Inflammatory macrophage treated with lipopolysaccharide for 1 hour (primary cell): ENCODE measurements around the gene DOK7.

Experiments used
- DNase-seq, 2 donors: peaks; one replicate each; pipeline ENCODE4 v3.0.0-alpha.2; 2020 to 2022

The DOK7 gene

GRCh38 chr4:3429651-3430050, 33.5 kb upstream of the DOK7 start:
- DNase-seq, result no peak

DNA sequence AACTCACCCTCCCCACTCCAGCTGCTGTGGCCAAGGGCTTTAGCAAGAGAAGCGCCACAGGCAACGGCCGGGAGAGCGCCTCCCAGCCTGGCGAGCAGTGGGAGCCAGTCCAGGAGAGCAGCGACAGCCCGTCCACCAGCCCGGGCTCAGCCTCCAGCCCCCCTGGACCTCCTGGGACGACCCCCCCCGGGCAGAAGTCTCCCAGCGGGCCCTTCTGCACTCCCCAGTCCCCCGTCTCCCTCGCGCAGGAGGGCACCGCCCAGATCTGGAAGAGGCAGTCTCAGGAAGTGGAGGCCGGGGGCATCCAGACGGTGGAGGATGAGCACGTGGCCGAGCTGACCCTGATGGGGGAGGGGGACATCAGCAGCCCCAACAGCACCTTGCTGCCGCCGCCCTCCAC, 32.6 kb upstream of the DOK7 start:
- DNase-seq, result no peak

DNA sequence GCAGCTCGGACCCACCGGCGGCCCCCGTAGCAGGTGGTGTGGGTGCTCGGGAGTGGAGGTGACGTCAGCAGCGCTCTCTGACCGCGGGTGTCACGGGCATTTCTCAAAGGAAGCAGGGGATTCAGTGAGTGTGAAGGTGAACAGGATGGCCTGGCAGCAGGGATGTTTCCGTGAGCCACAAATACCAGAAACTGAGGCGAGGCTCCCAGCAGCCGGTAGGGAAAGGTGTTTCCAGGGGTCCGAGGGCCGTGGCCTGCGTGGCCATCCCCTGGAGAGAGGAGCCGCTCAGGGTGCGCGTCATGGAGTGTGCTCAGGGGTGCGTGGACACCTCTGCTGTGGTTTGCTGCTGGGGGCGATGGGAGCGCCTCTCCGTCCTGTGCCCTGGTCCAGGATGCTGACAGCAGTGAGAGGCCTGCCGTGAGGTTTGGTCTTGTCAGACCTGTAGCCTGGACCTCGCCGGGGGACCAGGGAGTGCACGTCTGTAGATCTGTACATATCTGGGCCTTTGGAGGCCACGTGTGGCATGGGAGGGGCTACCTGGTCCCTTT, 31.6 kb upstream of the DOK7 start:
- DNase-seq, result no peak

DNA sequence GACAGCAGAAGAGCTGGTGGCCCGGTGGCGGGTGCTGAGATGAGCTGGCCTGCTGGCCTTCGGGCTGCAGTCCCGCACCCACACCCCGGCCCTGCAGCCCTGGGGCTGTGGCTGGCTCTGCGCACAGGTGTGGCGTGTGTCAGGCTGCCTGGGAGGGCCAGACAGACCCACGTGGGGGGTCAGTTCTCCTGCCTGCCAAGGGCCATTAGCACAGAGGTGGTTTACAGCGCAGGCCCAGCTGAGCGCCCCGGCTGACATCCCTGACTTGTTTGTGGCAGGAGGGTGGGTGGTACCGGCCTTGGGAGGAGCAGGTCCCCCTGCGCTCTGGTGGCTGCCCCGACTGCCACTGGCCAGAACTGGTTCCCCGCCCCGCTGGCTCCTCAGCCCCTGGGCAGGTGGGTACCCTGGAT, 30.7 kb upstream of the DOK7 start:
- DNase-seq, result no peak

DNA sequence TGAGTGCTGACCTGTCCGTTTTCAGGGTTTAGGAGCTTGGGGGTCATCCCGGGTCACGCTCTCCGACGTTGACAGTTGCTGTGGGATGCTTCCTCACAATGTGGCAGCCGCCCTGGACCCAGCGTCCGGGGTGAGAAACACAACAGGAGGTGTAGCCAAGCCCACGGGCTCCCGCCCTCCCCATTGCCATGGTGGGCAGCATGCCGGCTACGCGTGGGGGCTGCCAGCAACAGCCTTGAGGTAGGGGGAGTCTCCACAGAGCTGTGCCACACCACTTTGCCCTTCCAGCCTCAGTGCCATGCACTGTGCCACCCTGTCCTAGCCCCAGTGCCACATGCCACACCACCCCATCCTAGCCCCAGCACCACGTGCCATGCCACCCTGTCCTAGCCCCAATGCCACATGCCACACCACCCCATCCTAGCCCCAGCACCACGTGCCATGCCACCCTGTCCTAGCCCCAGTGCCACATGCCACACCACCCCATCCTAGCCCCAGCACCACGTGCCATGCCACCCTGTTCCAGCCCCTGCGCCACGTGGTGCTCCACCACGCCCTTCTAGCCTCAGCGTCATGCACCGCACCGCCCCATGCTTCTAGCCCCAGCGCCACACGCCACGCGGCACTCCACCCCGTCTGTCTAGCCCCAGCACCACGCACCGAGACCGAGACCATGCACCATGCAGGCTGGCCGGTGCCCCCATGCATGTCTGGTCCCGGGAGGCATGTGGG, 29.8 kb upstream of the DOK7 start:
- no peak for DNase-seq

DNA sequence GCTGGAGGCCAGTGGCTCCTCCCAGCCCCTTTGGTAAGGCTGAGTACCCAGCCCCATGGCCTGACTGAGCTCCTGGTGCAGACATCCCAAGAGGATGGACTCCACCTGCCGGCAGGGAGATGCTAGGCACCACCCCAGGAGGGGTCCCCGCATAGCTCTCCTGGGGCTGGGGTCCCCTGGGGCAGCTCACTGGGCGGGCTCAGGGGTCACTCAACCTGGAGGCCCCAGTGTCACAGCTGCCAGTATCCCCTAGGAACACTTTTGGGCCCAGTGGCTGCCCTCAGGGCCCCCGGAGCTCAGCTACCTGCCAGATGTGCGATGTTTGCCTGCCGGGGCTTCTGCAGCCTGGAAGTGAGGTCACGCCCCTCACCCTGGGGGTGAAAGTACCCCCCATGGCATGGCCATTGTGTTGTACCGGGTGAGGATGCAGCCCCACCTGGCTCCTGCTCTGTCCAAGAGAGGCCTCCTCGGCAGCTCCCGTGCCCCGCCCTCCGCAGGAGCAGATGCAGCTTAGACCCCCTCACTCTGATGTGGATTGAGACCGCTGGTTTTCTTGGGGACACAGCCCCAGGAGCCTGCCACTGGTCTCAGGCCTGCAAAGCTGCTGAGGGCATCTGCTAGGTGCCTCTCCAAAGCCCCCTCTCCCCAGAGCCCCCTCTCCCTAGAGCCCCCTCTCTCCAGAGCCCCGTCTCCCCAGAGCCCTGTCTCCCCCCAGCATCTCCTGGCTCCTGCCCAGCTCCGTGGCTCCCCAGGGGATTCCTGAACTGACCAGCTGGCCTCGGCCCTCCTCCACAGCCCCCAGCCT, 28.0 kb upstream of the DOK7 start:
- DNase-seq, result no peak

DNA sequence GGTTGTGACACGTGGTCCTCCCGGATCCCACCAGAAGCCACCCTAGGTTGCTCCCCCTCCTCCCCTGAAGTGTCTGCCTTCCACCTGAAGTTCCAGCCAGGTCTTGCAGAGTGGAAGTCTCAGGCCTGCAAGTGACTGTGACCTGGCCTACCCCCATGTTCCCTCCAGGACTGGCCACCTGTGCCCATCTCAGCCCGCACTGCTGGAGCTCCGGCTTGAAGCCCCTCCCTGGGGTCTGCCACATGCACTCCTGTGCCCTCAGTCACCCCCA, 27.5 kb upstream of the DOK7 start:
- no peak for DNase-seq

DNA sequence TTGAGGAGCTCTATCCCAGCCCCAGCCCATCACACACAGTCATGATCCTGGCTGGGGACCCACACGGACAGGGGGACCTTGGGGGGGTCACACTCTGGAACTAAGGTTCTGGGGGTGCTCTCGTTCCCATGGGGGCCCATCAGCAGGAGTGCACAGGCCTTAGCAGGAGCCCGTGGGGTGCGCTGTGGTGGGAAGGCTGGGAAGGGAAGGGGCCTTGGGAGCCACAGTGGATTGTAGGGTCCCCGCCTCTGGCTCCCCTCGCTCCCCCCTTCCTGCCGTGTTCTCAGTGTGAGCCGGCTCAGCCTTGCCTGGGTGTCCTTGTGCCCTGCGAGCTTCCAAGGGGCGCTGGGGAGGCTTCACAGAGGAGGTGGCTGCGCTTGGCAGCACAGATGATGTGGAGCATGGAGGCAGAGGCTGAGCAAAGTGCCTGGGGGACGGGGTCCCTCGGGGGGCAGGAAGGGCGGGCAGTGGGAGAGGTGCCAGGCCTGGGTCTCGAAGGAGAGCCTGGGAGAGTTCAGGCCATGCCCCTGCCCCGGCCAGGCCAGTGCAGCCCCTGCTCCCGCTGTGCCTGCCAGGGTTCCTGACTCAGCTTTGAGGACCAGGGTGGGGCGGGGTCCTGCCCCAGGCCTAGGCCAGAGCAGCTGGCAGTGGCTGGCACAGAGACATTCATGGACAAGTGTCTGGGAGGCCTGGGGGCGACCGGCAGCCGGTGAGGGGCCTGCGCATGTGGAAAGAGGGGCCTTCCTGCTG, 26.9 kb upstream of the DOK7 start:
- DNase-seq, result no peak

- DNase-seq, result peak; percentile 15 to 33
These were observed 26.1 kb upstream of the DOK7 start for GRCh38 chr4:3436798-3437581.

- no peak for DNase-seq
These were observed 25.5 kb upstream of the DOK7 start for GRCh38 chr4:3437582-3437936.

DNA sequence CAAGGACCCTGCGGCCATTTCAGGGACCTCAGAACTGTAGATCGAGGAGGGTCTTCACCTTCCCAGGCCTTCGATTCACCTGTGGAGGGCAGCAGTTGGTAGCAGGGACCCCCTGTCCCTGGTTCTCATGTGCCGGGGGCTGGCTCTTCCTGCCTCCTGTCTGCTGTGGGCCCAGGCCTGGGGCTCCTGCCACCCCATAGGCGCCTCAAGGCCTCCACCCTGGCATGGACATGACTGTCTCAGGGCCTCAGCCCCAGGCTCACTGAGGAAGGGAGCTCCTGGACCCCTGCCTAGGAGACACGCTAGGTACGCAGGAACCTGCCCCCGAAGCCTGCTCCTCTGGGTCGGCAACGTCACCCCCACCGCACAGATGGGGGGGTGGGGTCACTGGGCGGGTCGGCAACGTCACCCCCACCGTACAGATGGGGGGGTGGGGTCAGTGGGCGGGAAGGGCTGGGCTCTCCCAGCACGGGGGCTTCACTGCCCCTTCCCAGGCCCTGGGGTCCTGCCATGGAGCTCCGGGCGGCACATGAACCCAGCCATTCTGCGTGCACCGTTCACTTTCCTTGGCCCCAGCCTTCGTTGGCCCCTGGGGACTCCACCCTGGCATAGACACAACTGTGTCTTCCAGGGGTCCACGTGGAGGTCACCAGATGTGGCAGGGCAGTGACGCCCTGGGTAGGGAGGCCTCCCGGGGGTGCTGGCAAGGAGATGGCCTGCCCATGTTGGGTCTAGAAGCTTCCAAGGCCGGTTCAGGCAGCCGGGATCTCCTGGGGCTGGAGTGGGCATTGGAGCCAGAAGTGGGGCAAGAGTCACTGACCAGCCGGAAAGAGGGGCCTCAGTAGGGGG, 24.9 kb upstream of the DOK7 start:
- DNase-seq, result no peak

DNA sequence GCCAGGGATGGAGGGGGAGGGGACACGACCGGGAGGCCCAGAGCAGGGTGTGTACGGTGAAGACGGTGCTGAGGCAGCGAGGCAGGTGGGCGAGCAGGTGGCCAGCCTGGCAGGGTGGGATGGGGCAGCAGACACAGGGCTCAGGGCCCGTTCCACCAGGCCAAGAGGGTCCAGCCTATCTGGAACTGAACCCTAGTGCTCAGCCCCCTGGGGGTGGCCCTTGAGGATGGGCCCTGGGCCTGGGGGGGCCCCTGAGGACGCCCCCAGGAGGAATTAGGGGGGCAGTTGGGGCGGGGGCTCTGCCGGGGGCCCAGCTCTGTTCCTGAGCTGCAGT, 24.3 kb upstream of the DOK7 start:
- no peak for DNase-seq

DNA sequence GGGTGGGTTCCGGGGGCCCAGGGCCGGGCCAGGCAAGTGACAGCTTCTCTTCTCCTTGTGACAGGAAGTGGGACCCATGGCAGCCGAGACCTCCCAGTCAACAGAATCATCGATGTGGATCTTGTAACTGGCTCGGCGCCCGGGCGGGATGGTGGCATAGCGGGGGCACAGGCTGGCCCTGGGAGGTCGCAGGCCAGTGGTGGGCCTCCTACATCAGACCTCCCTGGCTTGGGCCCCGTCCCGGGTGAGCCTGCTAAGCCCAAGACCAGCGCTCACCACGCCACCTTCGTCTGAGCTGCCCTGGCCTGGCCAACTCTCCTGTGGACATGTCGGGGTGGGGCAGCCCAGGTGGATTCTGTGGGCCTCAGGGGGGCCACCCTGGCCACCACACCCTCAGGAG, 23.7 kb upstream of the DOK7 start:
- no peak for DNase-seq

DNA sequence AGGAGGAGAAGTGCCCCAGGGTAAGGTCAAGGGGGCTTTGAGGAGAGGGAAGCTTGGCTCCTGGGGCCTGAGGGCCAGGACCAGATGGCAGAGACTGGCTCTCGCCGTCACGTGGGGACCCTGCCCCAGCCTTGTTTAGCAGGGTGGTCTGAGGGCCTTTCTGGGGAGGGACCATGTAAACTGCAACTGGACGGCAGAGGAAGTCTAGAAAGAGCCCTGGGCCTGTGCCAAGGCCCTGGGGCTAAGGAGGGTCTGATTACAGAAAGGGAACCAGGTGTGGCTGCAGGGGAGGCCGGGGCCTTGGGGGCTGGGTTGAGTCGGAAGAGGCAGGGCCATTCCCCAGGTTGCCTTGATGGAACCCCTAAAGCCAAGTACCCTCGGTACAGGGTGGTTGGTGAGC, 23.1 kb upstream of the DOK7 start:
- DNase-seq, result no peak

DNA sequence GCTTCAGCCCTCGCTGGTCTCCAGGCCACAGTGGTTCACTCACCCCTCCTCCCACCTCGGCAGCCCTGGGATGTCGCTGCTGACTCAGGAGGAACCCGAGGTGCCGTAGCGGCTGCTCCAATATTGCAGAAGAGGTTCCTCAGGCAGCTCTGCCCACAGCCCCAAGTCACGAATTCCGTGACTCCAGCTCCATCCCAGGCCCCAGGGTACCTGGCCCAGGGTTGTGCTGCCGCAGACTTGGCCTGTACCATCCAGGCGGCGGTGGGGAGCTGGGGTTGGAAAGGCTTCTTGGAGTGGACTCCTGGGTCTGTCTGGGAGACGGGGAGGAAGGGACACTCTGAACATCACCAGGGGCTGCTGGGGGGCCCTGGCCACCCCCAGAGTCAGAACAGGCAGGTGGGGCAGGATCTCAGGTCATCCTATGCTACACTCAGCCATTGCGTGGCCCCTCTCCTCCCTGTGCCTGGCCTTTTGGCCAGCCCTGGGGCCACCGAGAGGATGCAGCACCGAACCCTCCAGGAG, 22.1 kb upstream of the DOK7 start:
- peak; percentile 46 to 68 for DNase-seq

DNA sequence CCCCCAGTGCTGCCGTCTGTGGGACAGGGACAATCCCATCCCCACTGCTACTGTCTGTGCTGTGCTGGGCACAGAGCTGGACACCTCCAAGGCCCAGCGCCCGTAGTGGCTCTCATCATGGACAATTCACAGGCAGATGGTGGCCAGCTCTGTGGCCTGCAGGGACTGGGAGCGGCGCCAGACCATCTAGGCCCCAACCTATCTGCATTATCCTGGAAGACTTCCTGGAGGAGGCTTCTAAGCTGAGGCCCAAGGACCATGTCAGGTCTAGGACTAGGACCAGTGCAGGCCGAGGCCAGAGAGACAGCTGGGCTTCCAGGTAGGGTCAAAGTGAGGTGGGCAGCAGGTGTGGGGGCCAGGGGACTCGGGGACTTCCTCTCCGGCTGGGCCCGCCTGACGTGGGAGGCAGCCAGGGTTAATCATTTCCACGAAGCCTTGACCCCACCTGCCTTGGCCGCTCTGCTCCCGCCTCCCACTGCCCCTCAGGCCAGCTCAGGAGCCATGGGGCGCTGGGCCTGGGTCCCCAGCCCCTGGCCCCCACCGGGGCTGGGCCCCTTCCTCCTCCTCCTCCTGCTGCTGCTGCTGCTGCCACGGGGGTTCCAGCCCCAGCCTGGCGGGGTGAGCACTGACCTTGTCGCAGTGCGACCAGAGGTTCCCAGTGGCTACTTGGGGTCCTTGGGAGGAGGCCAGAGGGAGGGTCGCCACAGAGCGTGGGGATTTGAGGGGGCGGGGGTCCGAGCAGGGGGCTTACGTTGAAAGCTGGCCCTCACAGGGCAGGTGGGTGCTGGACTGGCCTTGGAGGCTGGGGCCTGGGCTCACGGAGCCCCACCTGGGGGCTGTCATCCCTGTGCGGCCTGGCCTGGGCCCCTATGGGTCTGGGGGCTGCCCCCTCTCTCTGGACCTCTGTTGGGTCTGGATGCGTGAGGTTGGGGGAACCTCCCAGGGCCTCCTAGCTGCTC, 21.3 kb upstream of the DOK7 start, which contains the start of gene HGFAC:
HGFAC (plus strand) TSS at position 468 of the 959 bp plus-strand sequence; CDS start at position 502, 34 bp downstream.
- no peak for DNase-seq

DNA sequence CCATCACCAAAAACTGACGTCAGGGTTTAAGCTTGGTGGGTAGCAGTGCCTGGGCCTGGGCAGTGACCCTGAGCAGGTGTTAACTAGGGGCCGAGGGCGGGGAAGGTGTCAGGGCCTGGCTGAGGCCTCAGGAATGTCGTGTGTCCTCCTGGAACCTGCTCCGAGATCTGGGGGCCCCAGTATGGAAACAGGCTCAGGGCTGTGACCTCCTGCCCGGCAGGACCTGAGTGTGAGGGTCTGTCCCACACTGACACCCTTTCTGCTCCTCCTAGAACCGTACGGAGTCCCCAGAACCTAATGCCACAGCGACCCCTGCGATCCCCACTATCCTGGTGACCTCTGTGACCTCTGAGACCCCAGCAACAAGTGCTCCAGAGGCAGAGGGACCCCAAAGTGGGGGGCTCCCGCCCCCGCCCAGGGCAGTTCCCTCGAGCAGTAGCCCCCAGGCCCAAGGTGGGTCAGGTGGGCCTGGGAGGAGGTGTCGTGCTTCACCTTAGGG, 20.6 kb upstream of the DOK7 start:
- DNase-seq, result no peak

DNA sequence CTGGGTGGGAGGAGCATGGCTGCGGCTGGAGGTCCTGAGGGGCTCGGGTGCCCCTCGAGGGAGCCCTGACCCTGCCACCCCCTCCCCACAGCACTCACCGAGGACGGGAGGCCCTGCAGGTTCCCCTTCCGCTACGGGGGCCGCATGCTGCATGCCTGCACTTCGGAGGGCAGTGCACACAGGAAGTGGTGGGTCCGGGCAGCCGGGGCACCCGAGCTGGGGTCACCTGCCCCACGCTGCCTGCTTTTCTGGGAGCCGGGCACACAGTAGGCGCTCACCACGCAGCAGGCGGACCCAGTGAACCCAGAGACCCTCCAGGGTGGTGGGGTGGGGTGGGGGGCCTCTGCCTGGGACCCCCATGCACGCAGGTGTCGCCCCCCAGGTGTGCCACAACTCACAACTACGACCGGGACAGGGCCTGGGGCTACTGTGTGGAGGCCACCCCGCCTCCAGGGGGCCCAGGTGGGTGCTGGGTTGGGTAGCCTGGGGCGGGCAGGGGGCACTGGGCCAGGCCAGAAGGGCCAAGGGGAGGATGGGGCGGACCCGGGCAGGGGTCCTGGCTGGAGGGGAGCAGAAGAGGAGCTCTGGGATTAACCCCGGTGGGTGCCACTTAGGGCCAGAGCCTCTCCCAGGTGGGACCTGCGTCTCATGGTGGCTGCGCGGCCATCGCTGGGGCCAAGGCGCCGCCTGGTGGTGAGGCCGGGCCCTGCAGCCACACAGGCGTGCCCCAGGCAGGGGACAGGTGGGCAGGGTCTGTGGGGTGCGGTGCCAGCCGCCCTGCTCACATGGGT, 20.0 kb upstream of the DOK7 start:
- peak; percentile 13 to 61 for DNase-seq

DNA sequence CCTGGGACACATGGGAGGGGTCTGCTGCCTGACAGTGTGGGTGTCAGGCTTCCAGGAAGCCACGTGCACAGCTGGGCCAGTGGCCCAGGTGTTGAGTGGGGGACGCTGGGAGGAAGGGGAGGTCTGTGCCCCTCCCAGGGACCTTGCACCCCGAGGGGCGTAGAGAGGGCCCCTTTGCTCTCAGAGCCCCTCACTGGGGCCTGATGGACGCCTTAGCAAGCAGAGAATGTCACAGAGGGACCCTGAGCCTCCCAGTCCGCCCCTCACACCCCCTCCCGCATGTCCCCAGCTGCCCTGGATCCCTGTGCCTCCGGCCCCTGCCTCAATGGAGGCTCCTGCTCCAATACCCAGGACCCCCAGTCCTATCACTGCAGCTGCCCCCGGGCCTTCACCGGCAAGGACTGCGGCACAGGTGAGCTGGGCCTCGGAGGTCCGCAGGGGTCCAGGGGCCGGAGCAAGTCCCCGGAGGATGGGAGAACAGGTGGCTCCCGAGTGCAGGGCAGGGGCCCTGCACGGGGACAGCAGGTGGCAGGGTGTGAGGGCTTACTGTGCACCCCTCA, 19.3 kb upstream of the DOK7 start:
- no peak for DNase-seq
